Retinal pigment epithelial cell (primary cell): ENCODE data around the gene CXCR5.
"Not testable (repeated sequence)": the region's sequence is repeated elsewhere in the genome, so short reads cannot be mapped to it uniquely, and the experiment has no call there.

ENCODE experiments used
- DNase-seq: peaks from one replicate; pipeline ENCODE4 v3.0.0-alpha.2; 2010; ENCODE audit warnings: low read depth
- H3K4me3 ChIP-seq: 2 replicates; pipeline ENCODE4 v1.5.1; 2011; ENCODE audit warnings: mild to moderate bottlenecking, low read length, control low read depth, moderate library complexity
- CTCF ChIP-seq: conservative IDR thresholded peaks from 2 replicates; pipeline ENCODE4 v1.5.1; 2011; ENCODE audit warnings: low read depth, low read length, control low read depth, inconsistent platforms

The CXCR5 gene

GRCh38 chr11:118883368-118884071, at the start of gene CXCR5:
CXCR5 (plus strand) TSS chr11:118883892; CDS start chr11:118883942, 50 bp downstream.
- no peak within 1 kb of the TSS for H3K4me3 ChIP-seq
- TF ChIP-seq CTCF = peak; percentile 3
- no peak for DNase-seq

GRCh38 chr11:118834427-118835028, 49.2 kb upstream of the CXCR5 start:
- no peak for DNase-seq
- H3K4me3 ChIP-seq = no peak overlapping the region
- TF ChIP-seq CTCF = no peak

DNA sequence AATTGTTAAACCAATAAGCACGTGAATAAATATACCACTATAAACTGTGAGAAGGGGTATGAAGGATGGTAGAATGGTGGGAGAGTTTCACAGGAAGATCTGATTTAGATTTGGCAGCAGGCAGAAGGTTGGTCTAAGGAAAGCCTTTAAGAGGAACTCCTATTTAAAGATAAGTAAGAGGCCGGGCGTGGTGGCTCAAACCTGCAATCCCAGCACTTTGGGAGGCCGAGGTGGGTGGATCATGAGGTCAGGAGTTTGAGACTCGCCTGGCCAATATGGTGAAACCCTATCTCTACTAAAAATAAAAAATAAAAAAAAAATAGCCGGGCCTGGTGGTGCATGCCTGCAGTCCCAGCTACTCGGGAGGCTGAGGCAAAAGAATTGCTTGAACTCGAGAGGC, 45.8 kb upstream of the CXCR5 start:
- H3K4me3 ChIP-seq = no peak overlapping the region
- DNase-seq = no peak
- TF ChIP-seq CTCF = no peak

GRCh38 chr11:118838905-118839553, 44.7 kb upstream of the CXCR5 start:
- DNase-seq = no peak

GRCh38 chr11:118841469-118842242, 42.0 kb upstream of the CXCR5 start:
- H3K4me3 ChIP-seq = no peak overlapping the region
- TF ChIP-seq CTCF = no peak
- no peak for DNase-seq

More at GRCh38 chr11:118838905-118839553, 44.7 kb upstream of the CXCR5 start:
- H3K4me3 ChIP-seq = no peak overlapping the region
- no peak for TF ChIP-seq CTCF

GRCh38 chr11:118842369-118842768, 41.3 kb upstream of the CXCR5 start:
- no peak for TF ChIP-seq CTCF
- no peak overlapping the region for H3K4me3 ChIP-seq
- DNase-seq = no peak

GRCh38 chr11:118842843-118843242, 40.8 kb upstream of the CXCR5 start:
- H3K4me3 ChIP-seq = not testable (repeated sequence)

More at GRCh38 chr11:118842843-118843242, 40.8 kb upstream of the CXCR5 start:
- DNase-seq = not testable (repeated sequence)
